Daoy (cell line): Measurements from ENCODE around the gene SBK1. TPM values are rescaled to one million over a fixed set of nuclear protein-coding genes. Genes with fewer than 3 reads are reported as not detected.
"Not testable (repeated sequence)": the region's sequence is repeated elsewhere in the genome, so short reads cannot be mapped to it uniquely, and the experiment has no call there.

Experiments used
- DNase-seq: peaks from one replicate; pipeline ENCODE4 v3.0.0-alpha.2; 2015; ENCODE audit warnings: low read depth
- total RNA-seq: library from RNA; depleted of rRNA; stranded (reverse); fragments of >200 nt; shearing (Covaris generic); gene quantifications from 2 replicates; pipeline ENCODE4 v1.2.3, GENCODE V29; 2014; rRNA removed

SBK1 gene
- total RNA-seq, 1 experiment from 2014 or later: under 0.01 TPM

- DNase-seq: not testable (repeated sequence)
Measured at GRCh38 chr16:28335678-28336077, 43.4 kb downstream of the SBK1 start.

DNA sequence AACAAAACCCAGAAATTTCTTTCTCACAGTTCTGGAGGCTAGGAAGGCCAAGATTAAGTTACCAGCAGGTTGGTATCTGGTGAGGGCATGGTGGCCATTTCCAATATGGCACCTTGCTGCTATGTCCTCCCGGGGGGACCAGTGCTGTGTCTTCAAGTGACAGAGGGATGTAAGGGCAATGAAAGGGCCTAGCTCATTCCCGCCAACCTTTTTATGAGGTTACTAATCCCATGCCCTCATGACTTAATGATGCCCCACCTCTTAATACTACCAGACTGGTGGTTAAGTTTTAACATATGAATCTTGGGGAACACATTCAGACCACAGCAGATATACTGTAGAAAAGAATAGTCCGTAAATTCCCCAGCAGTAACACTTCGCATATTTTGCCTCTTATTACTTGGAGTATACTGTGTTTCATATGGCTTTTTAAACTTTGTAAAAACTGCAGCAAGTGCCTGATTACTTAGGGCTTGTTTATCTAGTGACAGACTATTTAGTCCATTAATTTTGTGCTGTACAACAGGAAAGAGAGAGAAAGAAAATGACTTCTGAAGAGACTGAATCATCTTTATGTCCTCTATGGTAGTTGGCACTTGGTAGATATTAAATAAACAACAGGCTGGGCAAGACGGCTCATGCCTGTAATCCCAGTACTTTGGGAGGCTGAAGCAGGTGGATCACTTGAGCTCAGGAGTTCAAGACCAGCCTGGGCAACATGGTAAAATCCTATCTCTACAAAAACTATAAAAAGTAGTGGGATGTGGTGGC, 44.8 kb downstream of the SBK1 start:
- not testable (repeated sequence) for DNase-seq

GRCh38 chr16:28338230-28338629, 45.9 kb downstream of the SBK1 start:
- not testable (repeated sequence) for DNase-seq

DNA sequence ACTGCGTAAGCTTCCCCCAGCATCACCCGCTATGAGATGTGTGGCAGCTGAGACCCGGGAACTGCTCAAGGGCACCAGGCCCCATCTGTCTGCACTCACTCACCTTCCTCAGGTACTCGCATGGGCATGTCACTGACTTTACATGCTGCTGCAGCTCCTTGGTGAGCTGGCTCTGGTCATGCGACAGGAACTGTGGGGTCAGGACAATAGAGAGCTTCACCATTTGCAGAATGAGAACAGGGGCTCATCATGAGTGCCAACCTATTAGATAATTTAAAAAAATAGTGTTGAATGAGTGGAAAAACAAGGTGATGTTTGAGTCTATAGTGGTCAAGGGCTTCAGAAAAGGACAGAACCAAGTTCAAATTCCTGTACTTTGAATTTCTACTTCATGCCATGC, 70.3 kb downstream of the SBK1 start:
- DNase-seq: not testable (repeated sequence)

- not testable (repeated sequence) for DNase-seq
Measured at GRCh38 chr16:28363408-28363807, 71.1 kb downstream of the SBK1 start, which contains the start of gene NPIPB6. Gene NPIPB6 (minus strand): TSS chr16:28363508. CDS start chr16:28362822, 686 bp downstream.

GRCh38 chr16:28364268-28365173, 72.2 kb downstream of the SBK1 start:
- DNase-seq: not testable (repeated sequence)

- DNase-seq: not testable (repeated sequence)
Measured at GRCh38 chr16:28367926-28368325, 75.6 kb downstream of the SBK1 start.

Other genes starting within 250 kb of the SBK1 start
- gene GSG1L, start 228.8 kb upstream of the SBK1 start, total RNA-seq: not detected in 2 replicates
- gene XPO6, start 80.6 kb upstream of the SBK1 start, total RNA-seq: 75.6 and 136 TPM in 2 replicates
- 0.46 TPM in 1 of 2 replicates, not detected in the other for gene NPIPB6, start 71.0 kb downstream of the SBK1 start, total RNA-seq
- gene EIF3CL, start 111.3 kb downstream of the SBK1 start, total RNA-seq: 87.0 and 95.5 TPM in 2 replicates
- not detected in 2 replicates for gene NPIPB7, start 179.8 kb downstream of the SBK1 start, total RNA-seq
- 4.7 and 7.4 TPM in 2 replicates for gene CLN3, start 199.5 kb downstream of the SBK1 start, total RNA-seq
- 0.06 TPM in 1 of 2 replicates, not detected in the other for gene APOBR, start 202.1 kb downstream of the SBK1 start, total RNA-seq
- not detected in 2 replicates for gene IL27, start 214.3 kb downstream of the SBK1 start, total RNA-seq
- 1.5 and 19.5 TPM in 2 replicates for gene NUPR1, start 246.4 kb downstream of the SBK1 start, total RNA-seq